Activated naive CD8-positive, alpha-beta T cell (primary cell): ENCODE results near the gene GARNL3.

Experiments
- H3K27ac Mint-ChIP-seq: one replicate; pipeline ENCODE4 v1.8.0; 2021; ENCODE audit warnings: mixed read lengths
- H3K27me3 Mint-ChIP-seq: one replicate; pipeline ENCODE4 v1.8.0; 2021; ENCODE audit warnings: mixed read lengths
- H3K36me3 Mint-ChIP-seq: one replicate; pipeline ENCODE4 v1.8.0; 2021; ENCODE audit warnings: mixed read lengths
- H3K4me1 Mint-ChIP-seq: one replicate; pipeline ENCODE4 v1.8.0; 2021; ENCODE audit warnings: low read depth, mixed read lengths
- H3K4me3 Mint-ChIP-seq: one replicate; pipeline ENCODE4 v1.8.0; 2021; ENCODE audit warnings: mild to moderate bottlenecking, mixed read lengths
- H3K9me3 Mint-ChIP-seq: one replicate; pipeline ENCODE4 v1.8.0; 2021; ENCODE audit warnings: low read depth, mixed read lengths

The GARNL3 gene

DNA sequence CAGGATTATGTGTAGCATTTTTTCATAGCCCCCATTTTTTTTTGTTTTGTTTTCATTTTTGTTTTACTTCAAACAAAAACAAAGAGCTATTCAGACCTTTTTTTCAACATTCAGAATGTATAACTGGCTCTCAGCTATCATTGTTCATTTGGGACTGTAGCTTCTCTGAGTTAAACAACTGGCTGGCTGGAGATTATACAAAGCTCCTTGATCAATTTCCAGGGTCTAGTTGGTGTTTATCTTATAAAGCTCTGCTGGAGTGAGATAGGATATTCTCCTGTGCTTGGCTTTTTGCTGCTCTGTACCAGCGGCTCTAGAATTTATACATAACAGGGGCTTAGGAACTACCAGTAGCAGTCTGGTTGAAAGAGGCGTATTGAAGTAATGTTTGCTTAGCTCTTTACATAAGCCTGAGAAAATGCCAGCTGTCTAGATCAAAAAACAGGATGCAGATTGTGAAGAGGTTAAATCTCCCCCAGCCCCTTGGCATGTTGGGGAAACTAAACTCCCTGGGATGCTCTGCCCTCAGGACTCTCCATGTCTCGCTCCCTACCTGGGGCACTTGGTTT is 15.2 kb downstream of the GARNL3 start:
- Mint-ChIP-seq H3K4me3 (no peak overlapping the region), H3K27ac (no peak overlapping the region), H3K27me3 (peaks cover 20% of the 10 kb centered on the region), H3K9me3 (no peaks in the 10 kb centered on the region), H3K36me3 (peaks cover 8% of the 10 kb centered on the region), H3K4me1 (peaks cover 7% of the 10 kb centered on the region)

- H3K4me1 Mint-ChIP-seq, result peaks cover 7% of the 10 kb centered on the region
- H3K27me3 Mint-ChIP-seq, result peaks cover 20% of the 10 kb centered on the region
- H3K4me3 Mint-ChIP-seq, result no peak overlapping the region
- H3K9me3 Mint-ChIP-seq, result no peaks in the 10 kb centered on the region
- H3K27ac Mint-ChIP-seq, result no peak overlapping the region
- H3K36me3 Mint-ChIP-seq, result peaks cover 6% of the 10 kb centered on the region
Measured at GRCh38 chr9:127280880-127281660, 16.5 kb downstream of the GARNL3 start.

- H3K9me3 Mint-ChIP-seq, result no peaks in the 10 kb centered on the region
- H3K36me3 Mint-ChIP-seq, result peaks cover 6% of the 10 kb centered on the region
- no peak overlapping the region for H3K4me3 Mint-ChIP-seq
- H3K27ac Mint-ChIP-seq, result no peak overlapping the region
- peaks cover 23% of the 10 kb centered on the region for H3K27me3 Mint-ChIP-seq
- H3K4me1 Mint-ChIP-seq, result peaks cover 7% of the 10 kb centered on the region
Measured at GRCh38 chr9:127281891-127282290, 17.3 kb downstream of the GARNL3 start.

- peaks cover 7% of the 10 kb centered on the region for H3K4me1 Mint-ChIP-seq
- H3K9me3 Mint-ChIP-seq, result no peaks in the 10 kb centered on the region
- H3K27ac Mint-ChIP-seq, result no peak overlapping the region
- H3K27me3 Mint-ChIP-seq, result peaks cover 19% of the 10 kb centered on the region
- peaks cover 6% of the 10 kb centered on the region for H3K36me3 Mint-ChIP-seq
- H3K4me3 Mint-ChIP-seq, result no peak overlapping the region
Measured at GRCh38 chr9:127282611-127283010, 18.0 kb downstream of the GARNL3 start.

- H3K4me1 Mint-ChIP-seq, result peaks cover 7% of the 10 kb centered on the region
- H3K27ac Mint-ChIP-seq, result no peak overlapping the region
- no peak overlapping the region for H3K4me3 Mint-ChIP-seq
- H3K9me3 Mint-ChIP-seq, result no peaks in the 10 kb centered on the region
- H3K27me3 Mint-ChIP-seq, result peaks cover 23% of the 10 kb centered on the region
- peaks cover 6% of the 10 kb centered on the region for H3K36me3 Mint-ChIP-seq
Measured at GRCh38 chr9:127283135-127283534, 18.6 kb downstream of the GARNL3 start.

- Mint-ChIP-seq H3K36me3 (peaks cover 2% of the 10 kb centered on the region), H3K9me3 (no peaks in the 10 kb centered on the region), H3K4me3 (no peak overlapping the region), H3K27me3 (peaks cover 30% of the 10 kb centered on the region), H3K27ac (no peak overlapping the region), H3K4me1 (no peaks in the 10 kb centered on the region)
Measured at GRCh38 chr9:127283917-127284497, 19.4 kb downstream of the GARNL3 start.

DNA sequence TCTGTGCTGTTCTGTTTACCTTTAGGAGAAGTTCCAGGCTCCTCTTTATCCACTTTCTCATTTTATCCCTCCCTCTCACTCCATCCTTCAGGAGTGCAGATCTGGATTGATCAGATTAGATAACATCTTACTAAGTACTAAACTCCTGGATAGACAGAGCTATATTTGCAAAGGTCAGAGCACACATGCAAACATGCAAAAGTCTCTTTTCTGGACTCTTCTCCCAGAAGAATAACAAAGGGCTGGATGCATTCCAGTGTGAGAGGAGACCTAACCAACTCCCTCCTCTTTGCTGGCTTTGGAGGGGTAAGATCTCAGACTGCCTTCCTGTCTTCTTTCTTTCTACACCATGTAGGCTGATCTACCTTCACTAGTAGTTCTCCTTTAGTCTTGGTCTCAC is 21.4 kb downstream of the GARNL3 start:
- Mint-ChIP-seq H3K9me3 (no peaks in the 10 kb centered on the region), H3K27me3 (peaks cover 25% of the 10 kb centered on the region), H3K27ac (no peak overlapping the region), H3K4me3 (no peak overlapping the region), H3K36me3 (peaks cover 2% of the 10 kb centered on the region), H3K4me1 (no peaks in the 10 kb centered on the region)

DNA sequence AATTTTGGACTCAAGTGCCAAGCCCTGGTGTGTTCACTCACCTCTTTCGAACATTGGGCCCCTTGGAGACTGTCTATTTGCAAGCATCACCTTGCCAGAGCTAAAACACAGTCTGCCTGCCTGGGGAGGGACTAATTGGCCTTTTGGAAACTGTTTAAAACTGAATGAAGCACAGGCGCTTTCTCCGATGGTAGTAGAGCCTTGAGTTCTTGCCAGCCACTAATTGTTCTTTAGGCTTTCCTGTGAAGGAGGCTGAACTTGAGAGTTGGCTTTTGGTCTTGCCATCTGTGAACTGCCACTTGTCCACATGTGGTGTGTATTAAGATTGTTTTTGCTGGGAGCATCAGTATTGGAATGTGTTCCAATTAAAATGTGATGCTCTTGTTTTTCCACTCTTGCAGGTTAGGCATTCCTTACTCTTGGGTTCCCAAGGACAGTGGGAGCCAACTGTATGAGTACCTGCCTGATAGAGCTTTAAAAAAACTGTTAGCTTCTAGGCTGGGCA is 26.0 kb downstream of the GARNL3 start:
- no peak overlapping the region for H3K27ac Mint-ChIP-seq
- H3K36me3 Mint-ChIP-seq, result peaks cover 2% of the 10 kb centered on the region
- no peak overlapping the region for H3K4me3 Mint-ChIP-seq
- peaks cover 28% of the 10 kb centered on the region for H3K27me3 Mint-ChIP-seq
- H3K9me3 Mint-ChIP-seq, result no peaks in the 10 kb centered on the region
- peaks cover 2% of the 10 kb centered on the region for H3K4me1 Mint-ChIP-seq

DNA sequence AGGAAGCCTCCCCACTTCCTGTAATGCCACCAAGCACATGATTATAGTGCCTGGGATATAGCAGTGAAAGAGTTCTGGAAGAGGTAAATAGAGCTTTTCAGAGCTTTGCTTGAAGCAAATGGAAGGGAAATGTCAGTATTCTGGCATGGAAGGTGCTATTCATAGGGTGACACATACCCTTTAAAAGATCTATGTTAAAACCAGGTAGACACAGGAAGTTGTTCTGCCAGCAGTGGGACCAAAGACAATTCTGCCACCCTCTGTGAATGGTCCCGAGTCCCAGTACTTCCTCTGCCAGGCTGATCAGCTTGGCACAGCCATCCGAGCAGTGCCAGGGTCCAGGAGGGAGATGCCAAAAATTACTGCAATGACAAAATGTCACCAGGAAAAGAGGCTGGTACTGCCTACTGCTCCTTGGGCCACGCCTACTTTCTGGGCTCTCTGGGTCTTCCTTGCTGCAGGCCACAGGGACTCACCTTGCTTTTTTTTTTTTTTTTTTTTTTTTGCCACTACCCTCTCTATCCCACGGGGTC is 26.7 kb downstream of the GARNL3 start:
- Mint-ChIP-seq H3K36me3 (peaks cover 5% of the 10 kb centered on the region), H3K4me3 (no peak overlapping the region), H3K27ac (no peak overlapping the region), H3K27me3 (peaks cover 29% of the 10 kb centered on the region), H3K4me1 (peaks cover 2% of the 10 kb centered on the region), H3K9me3 (no peaks in the 10 kb centered on the region)

DNA sequence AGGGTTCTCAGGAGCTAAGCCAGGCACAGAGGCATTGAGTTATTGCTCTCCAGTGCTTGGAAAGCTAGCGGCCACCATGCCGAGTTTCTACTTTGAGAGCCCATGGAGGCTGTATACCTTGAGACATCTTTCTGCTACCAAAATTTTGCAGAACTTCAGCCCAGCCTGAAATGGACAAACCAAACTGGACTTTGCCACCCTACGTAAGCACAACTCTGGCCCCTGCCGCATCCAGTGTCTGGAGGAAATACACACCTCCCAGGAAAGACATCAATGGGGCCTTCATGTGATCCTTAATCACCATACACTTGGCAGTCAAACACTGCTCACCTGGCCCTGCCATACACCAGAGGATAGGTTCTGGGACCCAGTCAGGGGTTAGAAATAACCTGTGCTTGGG is 27.8 kb downstream of the GARNL3 start:
- Mint-ChIP-seq H3K4me1 (peaks cover 2% of the 10 kb centered on the region), H3K27me3 (peaks cover 29% of the 10 kb centered on the region), H3K9me3 (no peaks in the 10 kb centered on the region), H3K4me3 (no peak overlapping the region), H3K36me3 (peaks cover 5% of the 10 kb centered on the region), H3K27ac (no peak overlapping the region)

DNA sequence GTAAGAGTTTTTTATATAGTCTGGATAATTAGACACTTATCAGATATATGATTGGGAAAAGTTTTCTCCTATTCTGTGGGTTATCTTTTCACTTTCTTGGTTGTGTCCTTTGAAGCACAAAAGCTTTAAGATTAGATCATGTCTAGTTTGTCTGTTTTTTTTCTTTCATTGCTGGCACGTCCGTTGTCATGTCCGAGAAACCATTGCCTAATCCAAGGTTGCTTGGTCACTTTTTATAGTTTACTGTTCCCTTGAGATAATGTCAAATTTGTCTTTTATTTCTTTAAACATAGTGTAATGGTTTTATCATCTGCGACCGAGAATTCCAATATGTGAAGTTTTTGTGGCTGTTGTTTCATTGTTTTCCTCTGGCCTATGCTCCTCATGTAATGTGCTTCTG is 28.8 kb downstream of the GARNL3 start:
- H3K36me3 Mint-ChIP-seq, result peaks cover 5% of the 10 kb centered on the region

GRCh38 chr9:127293767-127294166 is 29.2 kb downstream of the GARNL3 start:
- H3K9me3 Mint-ChIP-seq, result no peaks in the 10 kb centered on the region
- peaks cover 5% of the 10 kb centered on the region for H3K36me3 Mint-ChIP-seq
- peaks cover 2% of the 10 kb centered on the region for H3K4me1 Mint-ChIP-seq
- no peak overlapping the region for H3K27ac Mint-ChIP-seq
- H3K27me3 Mint-ChIP-seq, result peaks cover 21% of the 10 kb centered on the region
- no peak overlapping the region for H3K4me3 Mint-ChIP-seq

More for the DNA sequence above, 28.8 kb downstream of the GARNL3 start:
- H3K27me3 Mint-ChIP-seq, result peaks cover 23% of the 10 kb centered on the region
- no peaks in the 10 kb centered on the region for H3K9me3 Mint-ChIP-seq
- no peak overlapping the region for H3K4me3 Mint-ChIP-seq
- peaks cover 2% of the 10 kb centered on the region for H3K4me1 Mint-ChIP-seq
- no peak overlapping the region for H3K27ac Mint-ChIP-seq

- peaks cover 2% of the 10 kb centered on the region for H3K4me1 Mint-ChIP-seq
- H3K27ac Mint-ChIP-seq, result no peak overlapping the region
- H3K9me3 Mint-ChIP-seq, result no peaks in the 10 kb centered on the region
- no peak overlapping the region for H3K4me3 Mint-ChIP-seq
- peaks cover 15% of the 10 kb centered on the region for H3K27me3 Mint-ChIP-seq
- peaks cover 3% of the 10 kb centered on the region for H3K36me3 Mint-ChIP-seq
Measured at GRCh38 chr9:127295005-127295404, 30.4 kb downstream of the GARNL3 start.

- peaks cover 1% of the 10 kb centered on the region for H3K36me3 Mint-ChIP-seq
Measured at GRCh38 chr9:127300886-127301447, 36.4 kb downstream of the GARNL3 start.

GRCh38 chr9:127303830-127304229 is 39.3 kb downstream of the GARNL3 start:
- Mint-ChIP-seq H3K9me3 (no peaks in the 10 kb centered on the region), H3K4me3 (no peak overlapping the region), H3K36me3 (peaks cover 2% of the 10 kb centered on the region), H3K4me1 (no peaks in the 10 kb centered on the region), H3K27me3 (peaks cover 6% of the 10 kb centered on the region), H3K27ac (no peak overlapping the region)

More at GRCh38 chr9:127300886-127301447, 36.4 kb downstream of the GARNL3 start:
- Mint-ChIP-seq H3K27me3 (peaks cover 8% of the 10 kb centered on the region), H3K4me3 (no peak overlapping the region), H3K27ac (no peak overlapping the region), H3K4me1 (no peaks in the 10 kb centered on the region), H3K9me3 (no peaks in the 10 kb centered on the region)
